AG10803 (cell line): ENCODE results near the gene AUH.

Experiments
- DNase-seq: peaks from one replicate; pipeline ENCODE4 v3.0.0; 2010; ENCODE audit warnings: low read depth
- H3K4me3 ChIP-seq: 2 replicates; pipeline ENCODE4 v1.5.1; 2011; ENCODE audit warnings: mild to moderate bottlenecking, low read length, control low read depth
- CTCF ChIP-seq: conservative IDR thresholded peaks from 2 replicates; pipeline ENCODE4 v1.5.1; 2011; ENCODE audit warnings: mild to moderate bottlenecking, low read length, control low read depth, inconsistent platforms

Gene AUH

GRCh38 chr9:91298311-91298710 is 63.4 kb downstream of the AUH start:
- no peak overlapping the region for H3K4me3 ChIP-seq
- TF ChIP-seq CTCF = no peak
- peak; percentile 66 for DNase-seq

- no peak for TF ChIP-seq CTCF
- DNase-seq = no peak
- no peak overlapping the region for H3K4me3 ChIP-seq
These were observed 64.4 kb downstream of the AUH start for GRCh38 chr9:91297306-91297705.

GRCh38 chr9:91296354-91296753 is 65.4 kb downstream of the AUH start:
- no peak for DNase-seq
- TF ChIP-seq CTCF = no peak
- H3K4me3 ChIP-seq = no peak overlapping the region

- DNase-seq = no peak
- no peak for TF ChIP-seq CTCF
- H3K4me3 ChIP-seq = no peak overlapping the region
These were observed 66.4 kb downstream of the AUH start for GRCh38 chr9:91295357-91295756.

GRCh38 chr9:91291866-91292265 is 69.9 kb downstream of the AUH start:
- no peak for DNase-seq
- TF ChIP-seq CTCF = no peak
- H3K4me3 ChIP-seq = no peak overlapping the region

GRCh38 chr9:91289244-91289643 is 72.5 kb downstream of the AUH start:
- H3K4me3 ChIP-seq = no peak overlapping the region
- TF ChIP-seq CTCF = no peak
- DNase-seq = no peak

GRCh38 chr9:91285729-91286353 is 75.9 kb downstream of the AUH start:
- no peak overlapping the region for H3K4me3 ChIP-seq
- no peak for TF ChIP-seq CTCF

More at GRCh38 chr9:91285729-91286353, 75.9 kb downstream of the AUH start:
- DNase-seq = no peak
